Parathyroid adenoma (tissue), 2 donors: Measurements from ENCODE around the gene GRM1.
A peak's percentile ranks its signal among the peaks of the same experiment; 100 is the strongest.

Experiments used
- H2AFZ ChIP-seq: fragments of 300-600 bp; sonication (generic); one replicate; pipeline ENCODE4 v1.7.0; 2017; ENCODE audit warnings: antibody characterized with exemption, mild to moderate bottlenecking
- H3K27ac ChIP-seq: fragments of 300-600 bp; sonication (generic); one replicate; pipeline ENCODE4 v1.7.0; 2017
- H3K27me3 ChIP-seq: fragments of 300-600 bp; sonication (generic); one replicate; pipeline ENCODE4 v1.7.0; 2017; ENCODE audit warnings: low read length; ENCODE audit not compliant: control insufficient read depth, insufficient read depth
- H3K36me3 ChIP-seq: fragments of 300-600 bp; sonication (generic); one replicate; pipeline ENCODE4 v1.7.0; 2017; ENCODE audit warnings: low read length; ENCODE audit not compliant: control insufficient read depth, insufficient read depth
- H3K4me1 ChIP-seq: fragments of 300-600 bp; sonication (generic); one replicate; pipeline ENCODE4 v1.7.0; 2017; ENCODE audit warnings: control low read depth
- H3K4me2 ChIP-seq: fragments of 300-600 bp; sonication (generic); one replicate; pipeline ENCODE4 v1.7.0; 2017; ENCODE audit warnings: low read length
- H3K4me3 ChIP-seq: fragments of 300-600 bp; sonication (generic); one replicate; pipeline ENCODE4 v1.7.0; 2017; ENCODE audit warnings: low read depth, low read length
- H3K79me2 ChIP-seq: fragments of 300-600 bp; sonication (generic); one replicate; pipeline ENCODE4 v1.7.0; 2017; ENCODE audit warnings: control low read depth
- H3K9ac ChIP-seq: fragments of 300-600 bp; sonication (generic); one replicate; pipeline ENCODE4 v1.7.0; 2017; ENCODE audit warnings: mild to moderate bottlenecking
- H3K9me3 ChIP-seq: fragments of 300-600 bp; sonication (generic); one replicate; pipeline ENCODE4 v1.7.0; 2017; ENCODE audit warnings: low read length; ENCODE audit not compliant: control insufficient read depth
- TF ChIP-seq, protein P1 (sequence below): fragments of 300-600 bp; sonication (generic); IDR thresholded peaks from one replicate; pipeline ENCODE4 v1.7.0; 2017; ENCODE audit warnings: antibody characterized with exemption, mild to moderate bottlenecking
- donor health status: primary hyperparathyroidism.

GRM1 gene

DNA sequence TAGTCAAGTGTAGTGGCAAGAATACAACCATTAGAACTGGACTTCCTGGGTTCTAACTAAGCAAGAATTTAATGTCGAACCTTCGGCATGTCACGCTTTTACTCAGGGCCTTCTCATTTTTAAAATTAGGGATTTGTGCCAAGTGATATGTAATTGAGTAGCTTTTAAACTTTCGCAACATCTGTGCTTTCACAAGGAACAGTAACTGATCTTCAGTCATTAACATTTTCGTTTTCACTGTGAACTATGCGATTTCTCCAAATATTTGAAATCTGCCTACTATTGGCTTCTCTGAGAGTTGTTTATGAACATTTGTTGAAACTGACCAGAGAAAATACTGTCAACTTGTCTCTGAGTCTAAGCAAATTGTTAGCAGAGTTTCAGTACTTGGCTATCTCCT, 27.6 kb downstream of the GRM1 start:
- H3K27me3 ChIP-seq: no peaks in the 10 kb centered on the region
- H3K36me3 ChIP-seq: no peaks in the 10 kb centered on the region
- H3K4me1 ChIP-seq: no peaks in the 10 kb centered on the region
- no peak overlapping the region for H3K9ac ChIP-seq
- H3K79me2 ChIP-seq: no peaks in the 10 kb centered on the region
- H3K27ac ChIP-seq: no peak overlapping the region
- no peaks in the 10 kb centered on the region for H3K9me3 ChIP-seq
- H2AFZ ChIP-seq: no peak overlapping the region
- no peak overlapping the region for H3K4me2 ChIP-seq
- TF ChIP-seq, protein P1, sequence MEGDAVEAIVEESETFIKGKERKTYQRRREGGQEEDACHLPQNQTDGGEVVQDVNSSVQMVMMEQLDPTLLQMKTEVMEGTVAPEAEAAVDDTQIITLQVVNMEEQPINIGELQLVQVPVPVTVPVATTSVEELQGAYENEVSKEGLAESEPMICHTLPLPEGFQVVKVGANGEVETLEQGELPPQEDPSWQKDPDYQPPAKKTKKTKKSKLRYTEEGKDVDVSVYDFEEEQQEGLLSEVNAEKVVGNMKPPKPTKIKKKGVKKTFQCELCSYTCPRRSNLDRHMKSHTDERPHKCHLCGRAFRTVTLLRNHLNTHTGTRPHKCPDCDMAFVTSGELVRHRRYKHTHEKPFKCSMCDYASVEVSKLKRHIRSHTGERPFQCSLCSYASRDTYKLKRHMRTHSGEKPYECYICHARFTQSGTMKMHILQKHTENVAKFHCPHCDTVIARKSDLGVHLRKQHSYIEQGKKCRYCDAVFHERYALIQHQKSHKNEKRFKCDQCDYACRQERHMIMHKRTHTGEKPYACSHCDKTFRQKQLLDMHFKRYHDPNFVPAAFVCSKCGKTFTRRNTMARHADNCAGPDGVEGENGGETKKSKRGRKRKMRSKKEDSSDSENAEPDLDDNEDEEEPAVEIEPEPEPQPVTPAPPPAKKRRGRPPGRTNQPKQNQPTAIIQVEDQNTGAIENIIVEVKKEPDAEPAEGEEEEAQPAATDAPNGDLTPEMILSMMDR: no peak
- H3K4me3 ChIP-seq: no peak overlapping the region

DNA sequence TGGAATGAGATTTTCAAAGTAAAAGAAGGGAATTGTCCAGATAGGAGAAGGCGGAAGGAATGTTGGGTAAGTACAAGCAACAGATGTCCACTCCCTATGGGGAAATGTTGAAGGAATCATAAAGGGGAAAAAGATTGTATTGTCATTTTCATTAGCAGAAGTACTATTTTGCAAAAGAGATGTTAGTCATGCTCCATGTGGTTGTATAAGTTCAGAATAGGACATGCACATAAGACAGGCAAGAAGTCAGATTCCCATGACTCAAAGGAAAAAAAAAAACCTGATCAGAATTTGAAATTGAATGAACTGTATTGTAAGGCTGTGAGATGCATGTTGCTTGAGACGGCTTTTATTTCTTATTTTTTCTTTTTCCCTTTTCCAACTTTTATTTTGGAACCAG, 36.8 kb downstream of the GRM1 start:
- TF ChIP-seq, protein P1: no peak
- H3K9ac ChIP-seq: no peak overlapping the region
- H3K36me3 ChIP-seq: no peaks in the 10 kb centered on the region
- no peaks in the 10 kb centered on the region for H3K27me3 ChIP-seq
- no peak overlapping the region for H3K27ac ChIP-seq
- H3K9me3 ChIP-seq: no peaks in the 10 kb centered on the region
- no peak overlapping the region for H2AFZ ChIP-seq
- H3K4me2 ChIP-seq: no peak overlapping the region
- no peak overlapping the region for H3K4me3 ChIP-seq
- H3K4me1 ChIP-seq: no peaks in the 10 kb centered on the region
- H3K79me2 ChIP-seq: no peaks in the 10 kb centered on the region

DNA sequence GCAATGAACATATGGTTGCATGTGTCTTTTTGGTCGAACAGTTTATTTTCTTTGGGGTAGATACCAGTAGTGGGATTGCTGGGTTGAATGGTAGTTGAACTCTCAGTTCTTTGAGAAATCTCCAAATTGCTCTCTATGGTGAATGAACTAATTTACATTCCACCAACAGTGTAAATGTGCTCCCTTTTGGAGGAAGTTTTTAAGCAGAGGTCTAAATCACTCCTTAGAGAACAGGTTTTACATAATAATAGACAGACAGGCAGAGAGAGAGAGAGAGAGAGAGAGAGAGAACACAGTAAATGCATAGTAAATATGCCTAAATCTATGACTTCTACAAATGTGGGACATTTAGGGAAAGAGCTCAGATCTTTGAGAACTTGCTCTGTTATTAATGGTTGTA, 37.6 kb downstream of the GRM1 start:
- Histone ChIP-seq H3K36me3 (no peaks in the 10 kb centered on the region), H3K4me3 (no peak overlapping the region), H3K9ac (no peak overlapping the region), H3K27ac (no peak overlapping the region), H3K4me1 (no peaks in the 10 kb centered on the region), H2AFZ (no peak overlapping the region), H3K79me2 (no peaks in the 10 kb centered on the region), H3K27me3 (no peaks in the 10 kb centered on the region), H3K4me2 (no peak overlapping the region), H3K9me3 (no peaks in the 10 kb centered on the region)
- TF ChIP-seq, protein P1: no peak

DNA sequence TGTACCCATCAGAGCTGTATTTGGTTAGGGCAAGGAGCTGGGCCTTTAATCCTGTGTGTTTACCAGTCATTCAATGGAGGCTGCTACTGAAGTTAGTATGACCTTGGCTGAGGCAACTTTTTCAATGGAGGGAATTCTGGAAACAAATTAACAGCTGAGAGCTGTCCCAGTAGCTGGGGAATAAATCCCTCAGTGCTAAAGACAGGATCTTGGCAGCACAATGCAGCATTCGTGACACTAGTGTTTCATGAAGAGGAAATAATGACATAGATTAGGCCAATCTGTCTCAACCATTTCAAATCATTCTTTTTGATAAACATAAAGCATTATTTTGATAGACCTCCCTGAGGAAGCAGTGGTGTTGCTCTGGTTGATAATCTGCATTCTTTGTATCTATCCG, 42.9 kb downstream of the GRM1 start:
- no peak overlapping the region for H3K4me3 ChIP-seq
- no peaks in the 10 kb centered on the region for H3K79me2 ChIP-seq
- H2AFZ ChIP-seq: no peak overlapping the region
- H3K27ac ChIP-seq: no peak overlapping the region
- H3K27me3 ChIP-seq: no peaks in the 10 kb centered on the region
- no peak overlapping the region for H3K4me2 ChIP-seq
- no peaks in the 10 kb centered on the region for H3K36me3 ChIP-seq
- TF ChIP-seq, protein P1: no peak
- no peaks in the 10 kb centered on the region for H3K4me1 ChIP-seq
- H3K9ac ChIP-seq: no peak overlapping the region
- no peaks in the 10 kb centered on the region for H3K9me3 ChIP-seq

DNA sequence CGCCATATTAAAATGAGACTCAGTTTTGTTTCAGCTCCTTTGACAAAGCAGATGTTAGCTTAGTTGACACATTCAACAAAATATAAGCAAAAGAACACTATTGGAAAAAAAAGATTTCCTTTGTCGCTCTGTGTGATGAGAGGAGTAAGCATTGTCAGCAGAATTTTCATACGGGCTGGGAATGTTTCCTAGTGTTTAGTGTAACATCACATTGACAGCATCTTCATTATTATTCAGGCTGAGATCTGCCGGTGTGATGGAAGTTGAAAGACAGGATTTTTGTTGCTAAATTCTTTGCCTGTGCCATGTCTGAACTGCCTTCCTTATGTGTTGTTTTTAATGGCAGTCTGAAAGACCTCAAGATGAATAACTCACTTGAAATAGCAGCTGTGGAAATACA, 49.1 kb downstream of the GRM1 start:
- peak overlapping the region; percentile 9 for H2AFZ ChIP-seq
- no peaks in the 10 kb centered on the region for H3K9me3 ChIP-seq
- no peaks in the 10 kb centered on the region for H3K36me3 ChIP-seq
- H3K4me2 ChIP-seq: no peak overlapping the region
- TF ChIP-seq, protein P1: no peak
- H3K27me3 ChIP-seq: no peaks in the 10 kb centered on the region
- no peak overlapping the region for H3K9ac ChIP-seq
- H3K4me1 ChIP-seq: no peaks in the 10 kb centered on the region
- H3K27ac ChIP-seq: no peak overlapping the region
- no peaks in the 10 kb centered on the region for H3K79me2 ChIP-seq
- no peak overlapping the region for H3K4me3 ChIP-seq
